NCI-H526 (cell line): Measurements from ENCODE around the gene NSFL1C.
A peak's percentile ranks its signal among the peaks of the same experiment; 100 is the strongest.

Experiments used
- DNase-seq, 2 experiments: peaks; one replicate each; lab custom pipeline; 2025; lab: John Stamatoyannopoulos, UW

The NSFL1C gene

GRCh38 chr20:1484438-1485116 is 17.9 kb upstream of the NSFL1C start:
- peak; percentile 97 to 100 for DNase-seq

- DNase-seq: peak in 1 of 2 experiments; percentile 19
These were observed 13.4 kb upstream of the NSFL1C start for GRCh38 chr20:1479831-1480595.

- DNase-seq: no peak
These were observed 11.9 kb upstream of the NSFL1C start for GRCh38 chr20:1478566-1478965.

DNA sequence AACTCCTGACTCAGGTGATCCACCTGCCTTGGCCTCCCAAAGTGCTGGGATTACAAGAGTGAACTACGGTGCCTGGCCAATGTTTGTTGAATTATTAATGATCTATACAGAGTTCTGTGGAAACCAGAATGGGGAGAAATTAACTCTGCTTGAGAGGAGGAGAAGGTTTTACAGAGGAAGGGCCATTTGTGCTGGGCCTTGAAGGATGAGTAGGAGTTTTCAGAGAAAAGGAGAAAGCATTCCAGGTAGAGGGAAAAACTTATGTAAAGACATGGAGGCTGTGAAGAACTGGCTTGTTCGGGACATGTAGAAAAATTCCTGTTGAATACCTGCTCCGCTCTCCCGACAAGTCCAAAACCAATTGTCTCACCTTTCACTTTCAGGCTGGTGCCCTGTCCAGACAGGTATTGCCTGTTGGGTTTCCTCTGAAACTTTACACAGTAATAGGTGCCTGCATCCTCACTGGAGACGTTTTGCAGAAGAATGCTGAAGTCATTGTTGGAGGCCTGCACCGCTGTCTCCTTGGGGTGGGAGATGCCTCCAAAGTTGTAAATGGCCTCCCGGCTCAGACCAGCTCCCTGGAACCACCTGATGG is 11.3 kb upstream of the NSFL1C start:
- no peak for DNase-seq

DNA sequence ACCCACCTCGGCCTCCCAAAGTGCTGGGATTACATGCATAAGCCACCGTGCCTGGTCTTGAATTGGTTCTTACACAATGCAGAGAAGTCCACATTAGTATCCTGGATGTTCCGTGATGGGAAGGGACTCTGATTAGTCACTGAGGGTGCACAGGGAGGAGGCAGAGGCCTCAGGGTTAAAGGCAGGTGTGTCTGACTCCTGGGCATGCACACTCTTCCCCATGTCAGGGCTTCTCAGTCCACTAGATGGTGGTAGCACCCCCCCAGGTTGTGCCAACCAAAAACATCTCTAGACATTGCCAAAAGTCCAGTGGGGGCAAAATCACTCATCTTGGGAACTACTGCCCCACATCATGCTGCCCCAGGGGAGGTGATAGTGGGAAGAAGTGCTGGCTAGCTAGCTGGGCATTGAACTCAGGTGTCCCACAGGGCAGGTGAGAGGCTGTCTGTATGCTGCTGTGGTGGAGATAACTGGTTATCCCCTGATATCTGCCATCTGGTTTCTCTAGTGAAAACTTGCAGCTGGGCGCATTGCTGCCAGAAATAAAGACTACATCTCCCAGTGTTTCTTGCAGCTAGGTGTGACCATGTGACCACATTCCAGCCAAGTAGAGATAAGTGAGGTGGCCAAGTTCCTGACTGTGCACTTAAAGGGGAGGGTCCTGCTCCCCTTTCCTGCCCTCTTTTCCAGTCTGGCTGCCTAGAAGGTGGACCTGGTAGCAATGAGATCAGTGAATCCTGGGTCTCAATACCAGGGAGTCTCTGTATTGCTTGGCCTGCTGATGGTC is 8.4 kb upstream of the NSFL1C start:
- peak; percentile 38 to 59 for DNase-seq

GRCh38 chr20:1474325-1474724 is 7.7 kb upstream of the NSFL1C start:
- DNase-seq: no peak

GRCh38 chr20:1473246-1474220 is 6.9 kb upstream of the NSFL1C start:
- DNase-seq: no peak

DNA sequence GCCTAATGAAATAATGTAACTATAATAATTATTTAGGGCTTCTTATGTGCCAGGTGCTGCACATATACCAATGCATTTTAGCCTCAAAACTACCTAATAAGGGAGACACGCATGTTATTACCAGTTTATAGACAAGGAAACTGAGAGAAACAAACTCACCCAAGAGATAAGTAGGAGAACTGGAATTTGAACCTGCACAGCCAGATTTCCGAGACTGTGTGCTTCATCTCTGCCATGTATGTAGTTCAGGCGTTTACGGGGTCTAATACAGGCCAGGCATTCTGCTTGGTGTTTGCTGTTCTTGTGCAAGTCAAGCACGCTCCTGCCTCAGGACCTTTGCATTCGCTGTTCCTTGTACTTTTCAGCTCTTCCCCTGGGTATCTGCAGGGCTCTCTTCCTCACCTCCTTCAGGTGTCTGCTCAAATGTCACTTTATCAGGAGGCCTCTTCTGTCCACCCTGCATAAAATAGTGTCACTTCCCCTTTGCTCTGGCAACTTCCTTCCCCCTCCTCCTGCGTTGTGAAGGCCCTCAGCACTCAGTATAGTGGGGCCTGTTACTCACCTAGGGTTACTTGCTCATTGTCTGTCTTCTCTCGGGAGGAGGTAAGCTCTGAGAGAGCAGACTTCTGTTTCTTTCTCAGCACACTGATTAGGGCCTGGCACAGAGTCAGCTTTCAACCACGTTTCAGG is 6.1 kb upstream of the NSFL1C start:
- no peak for DNase-seq

DNA sequence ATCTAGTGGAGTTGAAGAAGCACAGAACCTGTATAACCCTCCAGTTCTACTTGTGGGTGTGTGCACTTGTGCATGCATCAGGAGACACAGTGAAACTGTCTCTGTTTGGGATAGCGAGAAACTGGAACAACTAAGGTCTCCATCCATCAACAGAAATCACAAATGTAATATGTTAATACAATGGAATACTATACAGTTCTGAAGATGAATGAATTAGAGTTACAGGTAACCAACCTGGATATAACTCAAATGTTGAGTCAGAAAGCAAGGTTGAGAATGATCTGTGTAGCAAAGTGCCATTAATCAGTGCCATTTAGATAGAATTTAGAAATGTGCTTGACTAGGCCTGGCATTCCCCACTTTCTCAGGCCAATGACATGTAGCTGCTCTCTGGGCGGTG is 4.6 kb upstream of the NSFL1C start:
- DNase-seq: no peak

GRCh38 chr20:1469925-1470571 is 3.4 kb upstream of the NSFL1C start:
- DNase-seq: peak; percentile 81 to 92

GRCh38 chr20:1469306-1469905 is 2.8 kb upstream of the NSFL1C start:
- no peak for DNase-seq

DNA sequence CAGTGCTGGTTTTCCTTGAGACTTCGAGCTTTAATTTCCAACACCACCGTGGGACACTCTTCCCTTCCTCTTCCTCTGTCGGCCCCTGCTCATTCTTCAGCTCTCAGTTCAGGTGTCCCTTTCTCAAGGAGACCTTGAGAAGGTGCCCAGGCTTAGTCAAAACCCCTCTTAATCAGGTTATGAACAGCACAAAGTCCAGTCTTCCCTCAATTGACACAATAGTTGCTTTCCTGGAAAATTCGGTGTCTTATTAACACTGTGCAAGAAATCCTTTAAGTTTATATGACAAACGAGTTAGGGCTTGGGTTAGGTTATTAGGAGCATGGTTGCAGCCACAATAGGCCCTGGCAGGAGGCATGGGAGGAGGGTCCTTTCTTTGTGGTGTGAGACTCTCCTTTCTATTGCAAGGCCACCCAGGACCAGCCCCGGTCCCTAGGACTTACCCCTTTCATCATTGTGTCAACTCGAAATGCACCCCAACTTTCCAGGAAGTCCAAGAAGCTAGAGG is 1.5 kb upstream of the NSFL1C start:
- DNase-seq: no peak

GRCh38 chr20:1467355-1468116 is 887 bp upstream of the NSFL1C start:
- DNase-seq: peak; percentile 4 to 35

DNA sequence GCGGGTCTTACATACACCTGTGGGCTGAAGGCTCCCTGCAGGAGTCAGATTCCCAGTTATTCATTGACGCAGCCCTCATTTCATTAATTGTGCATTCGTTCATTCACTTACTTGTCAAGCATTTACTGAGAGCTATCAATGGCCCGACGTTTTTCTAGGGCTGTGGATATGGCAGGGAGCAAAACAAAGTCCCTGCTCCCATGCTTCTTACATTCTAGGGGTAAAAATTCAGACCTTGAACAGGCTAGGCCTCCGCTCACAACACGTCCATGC is 369 bp upstream of the NSFL1C start:
- DNase-seq: no peak

DNA sequence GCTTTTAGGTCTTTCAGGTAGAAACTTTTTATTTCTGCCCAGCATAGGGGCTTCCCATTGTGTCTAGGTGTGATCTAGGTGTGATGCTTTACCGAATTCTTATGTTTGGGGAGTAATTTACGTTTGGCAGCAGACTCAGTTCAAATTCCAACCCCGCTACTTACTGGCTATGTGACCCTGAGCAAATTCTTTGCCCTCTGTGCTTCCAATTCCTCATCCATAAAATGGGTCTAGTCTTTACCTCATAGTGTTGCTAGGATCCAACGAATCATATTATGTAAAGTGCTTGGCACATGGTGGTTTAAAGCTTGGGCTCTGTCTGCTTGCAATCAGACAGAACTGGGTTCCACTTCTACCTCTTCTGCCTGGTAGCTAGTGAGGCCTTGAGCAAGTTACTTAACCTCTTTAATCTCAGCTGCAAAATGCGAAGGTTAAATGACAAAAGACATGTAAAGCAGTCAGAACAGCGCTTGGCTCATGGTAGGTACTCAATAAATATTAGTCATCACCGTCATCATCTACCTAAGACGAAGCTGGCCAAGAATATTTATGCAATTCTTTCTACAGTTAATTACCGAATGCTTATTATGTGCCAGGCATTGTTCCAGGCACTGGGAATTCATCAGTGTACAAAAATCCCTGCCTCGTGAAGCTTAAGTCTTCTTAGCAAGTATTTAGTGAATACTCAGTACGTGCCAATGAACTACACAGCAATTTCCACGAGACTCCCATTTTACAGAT is 1.0 kb downstream of the NSFL1C start:
- DNase-seq: no peak

DNA sequence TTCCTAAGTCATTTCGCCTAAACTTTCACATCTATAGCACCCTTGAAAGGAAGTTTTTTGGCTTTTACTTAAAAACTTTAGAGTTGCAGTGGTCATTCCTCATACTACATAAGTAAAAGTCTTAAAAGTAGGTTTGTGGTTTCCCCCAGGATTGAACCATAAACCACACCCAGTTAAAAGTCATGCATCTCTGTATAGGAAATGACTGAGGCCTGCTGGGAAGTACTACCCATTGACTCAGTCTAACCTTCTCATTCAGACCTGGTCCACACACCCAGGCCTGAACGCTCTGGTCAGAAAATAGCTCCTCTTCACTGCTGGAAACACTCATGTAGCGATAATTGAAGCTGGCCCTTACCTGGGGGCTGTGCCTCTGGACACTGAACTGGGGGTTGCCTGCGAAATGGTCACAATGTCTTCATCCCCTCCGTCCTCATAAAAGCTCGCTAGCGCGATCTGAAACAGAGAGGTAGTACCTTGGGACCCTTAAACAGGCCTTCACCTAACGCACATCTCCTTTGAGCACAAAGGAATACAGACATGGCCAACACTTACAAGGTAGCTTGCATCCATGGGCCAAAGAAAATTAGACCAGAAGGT is 2.6 kb downstream of the NSFL1C start:
- no peak for DNase-seq

DNA sequence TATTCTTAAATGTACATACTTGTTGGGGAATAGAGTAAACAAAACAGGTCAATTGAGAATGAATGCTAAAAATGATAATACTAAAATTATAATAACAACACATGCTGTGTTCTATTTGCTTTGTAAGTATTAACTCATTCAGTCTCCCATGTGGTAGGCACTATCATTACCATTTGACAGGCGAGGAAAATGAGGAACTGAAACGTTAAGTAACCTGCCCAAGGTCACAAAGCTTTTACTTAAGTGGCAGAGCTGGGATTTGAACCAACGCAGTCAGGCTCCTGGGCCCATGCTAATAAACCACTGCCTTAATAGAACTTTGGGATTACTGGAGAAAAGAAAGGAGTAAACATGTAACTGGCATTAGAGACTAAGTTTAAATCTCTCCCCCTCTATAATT is 3.8 kb downstream of the NSFL1C start:
- no peak for DNase-seq

GRCh38 chr20:1462001-1462400 is 4.6 kb downstream of the NSFL1C start:
- no peak for DNase-seq
